NCI-H748 (cell line): ENCODE results near the gene RBM43.
"Not testable (repeated sequence)": the region's sequence is repeated elsewhere in the genome, so short reads cannot be mapped to it uniquely, and the experiment has no call there.

Source experiments
- DNase-seq: peaks from one replicate; lab custom pipeline; 2025; ENCODE audit not compliant: unreplicated experiment; lab: John Stamatoyannopoulos, UW

RBM43 gene

DNA sequence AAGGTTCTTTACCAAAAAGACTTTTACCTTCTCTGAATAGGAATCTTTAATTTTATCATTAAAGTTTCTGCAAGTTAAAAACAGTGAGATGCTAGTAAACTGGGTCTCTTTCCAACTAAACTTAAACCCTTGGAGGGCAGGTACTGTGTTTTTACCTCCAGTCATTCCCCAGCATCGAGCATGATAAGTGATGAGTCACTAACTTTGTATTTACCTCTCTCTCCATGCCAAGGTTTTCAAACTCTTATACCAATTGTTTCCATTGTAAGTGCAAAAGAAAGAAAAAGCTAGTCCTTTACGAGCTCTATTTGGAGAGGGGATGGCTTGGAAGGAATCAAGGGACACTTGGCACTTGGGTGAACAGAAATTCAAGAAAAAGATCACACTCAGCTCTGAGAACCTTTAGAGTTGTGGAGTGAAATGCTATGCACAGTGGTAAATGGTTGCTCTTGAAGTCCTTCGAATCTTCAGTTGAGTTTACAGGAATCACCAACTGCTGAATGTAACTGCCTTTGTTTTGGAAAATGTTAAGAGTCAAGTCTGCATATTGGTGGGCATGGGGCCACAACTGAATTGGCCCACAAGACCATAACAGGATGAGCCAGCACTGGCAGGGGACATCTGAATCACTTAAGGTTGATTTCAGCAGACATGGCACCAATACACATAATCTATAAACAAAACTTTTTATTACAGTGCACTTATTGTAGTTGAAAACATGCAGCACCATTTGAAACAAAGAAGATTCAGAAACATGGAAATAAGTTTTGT lies 8.3 kb upstream of the RBM43 start:
- DNase-seq: no peak

DNA sequence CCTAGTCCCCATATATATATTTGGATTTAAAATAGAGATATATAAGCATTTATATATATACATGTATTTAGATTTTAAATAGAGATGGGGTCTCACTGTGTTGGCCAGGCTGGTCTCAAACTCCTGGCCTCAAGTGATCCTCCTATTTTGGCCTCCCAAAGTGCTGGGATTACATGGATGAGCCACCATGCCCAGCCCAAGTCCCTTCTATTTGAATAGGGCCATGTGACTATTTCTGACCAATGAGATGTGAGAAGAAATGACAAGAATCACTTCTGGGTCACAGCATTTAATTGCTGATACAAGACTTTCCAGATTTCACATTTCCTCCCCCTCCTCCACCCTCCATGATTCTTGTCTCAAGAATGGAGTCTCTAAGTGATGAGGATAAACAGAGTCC lies 6.4 kb upstream of the RBM43 start:
- no peak for DNase-seq

DNA sequence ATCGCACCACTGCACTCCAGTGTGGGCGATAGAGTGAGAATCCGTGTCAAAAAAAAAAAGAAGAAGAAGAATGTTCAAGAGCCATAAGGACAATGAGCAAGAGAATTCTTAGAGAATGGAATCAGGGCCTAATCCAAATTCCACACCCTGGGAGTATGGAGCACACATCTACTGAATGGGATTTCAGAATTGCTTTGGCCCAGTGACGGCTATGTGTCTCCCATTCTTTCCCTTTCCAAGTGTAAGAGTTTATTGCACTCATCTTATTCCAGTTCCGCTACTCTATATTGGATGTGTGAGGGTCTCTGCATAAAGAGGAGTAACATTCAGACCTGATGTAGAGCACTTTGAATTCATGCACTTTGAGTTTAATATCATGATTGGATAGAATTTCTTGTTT lies 5.9 kb upstream of the RBM43 start:
- no peak for DNase-seq

DNA sequence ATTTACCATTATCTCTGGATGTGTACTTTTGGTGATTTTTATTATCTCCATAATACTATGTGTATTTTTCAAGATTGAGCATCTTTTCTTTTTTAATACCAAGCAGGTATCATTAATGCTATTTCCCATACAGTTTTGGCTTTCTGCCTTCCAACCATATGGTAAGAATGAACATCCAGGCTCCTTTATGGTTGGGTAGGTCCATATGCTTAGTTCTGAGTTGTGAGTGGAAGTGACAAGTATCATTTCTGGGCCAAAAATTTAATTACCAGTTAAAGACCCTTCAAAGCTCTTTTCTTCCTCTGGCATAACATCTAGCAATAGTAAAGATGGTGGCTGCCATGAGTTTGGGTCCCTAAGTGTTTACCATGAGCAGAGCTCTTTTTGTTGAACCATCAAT lies 4.3 kb upstream of the RBM43 start:
- DNase-seq: no peak

DNA sequence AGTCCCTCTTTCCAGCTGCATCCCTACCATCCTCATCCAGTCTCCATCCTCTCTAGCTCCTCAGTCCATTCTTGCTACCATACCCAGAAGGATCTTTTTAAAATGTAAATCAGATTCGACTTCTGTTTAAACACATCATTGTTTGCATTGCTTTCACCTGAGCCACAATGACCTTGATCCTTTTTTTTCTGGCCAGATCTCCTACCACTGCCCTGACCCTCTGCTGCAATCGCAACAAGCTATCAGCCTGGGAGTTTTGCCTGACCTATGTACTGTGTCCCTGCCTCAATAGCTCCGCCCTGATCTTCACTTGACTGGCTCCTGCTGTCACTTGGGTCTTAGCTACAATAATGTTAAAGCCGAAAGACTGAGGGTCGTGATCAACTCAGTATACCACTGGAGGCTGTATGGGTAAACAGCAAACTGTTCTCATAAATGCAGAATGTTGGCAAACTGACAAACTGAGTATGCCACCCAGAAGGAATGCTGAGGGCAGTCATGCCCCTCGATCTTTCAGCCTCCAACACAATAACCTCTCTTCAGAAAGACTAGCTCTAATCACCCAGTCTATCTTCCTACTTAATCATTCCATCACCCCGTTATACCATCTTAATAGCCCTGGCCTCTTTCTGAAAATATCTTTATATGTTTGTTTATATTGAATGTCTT lies 2.6 kb upstream of the RBM43 start:
- no peak for DNase-seq

DNA sequence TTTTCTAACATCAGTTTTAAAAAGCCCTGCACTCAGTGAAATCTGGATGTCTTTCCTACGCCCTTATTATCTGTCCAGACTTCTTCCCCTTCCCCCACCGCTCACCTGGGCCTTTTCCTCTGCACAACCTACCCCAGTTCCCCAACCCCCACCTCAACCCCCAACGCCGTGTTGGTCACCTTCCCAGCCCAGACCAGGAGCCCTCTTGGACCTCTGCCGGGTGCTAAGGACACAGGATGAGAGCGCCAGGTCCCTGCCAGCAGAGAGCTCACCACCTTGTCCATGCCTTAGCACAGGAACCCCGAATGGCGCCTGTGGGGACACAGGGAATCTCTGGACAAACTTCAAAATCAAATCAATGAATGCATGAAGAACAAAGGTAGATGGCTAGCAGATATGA lies 966 bp upstream of the RBM43 start:
- no peak for DNase-seq

DNA sequence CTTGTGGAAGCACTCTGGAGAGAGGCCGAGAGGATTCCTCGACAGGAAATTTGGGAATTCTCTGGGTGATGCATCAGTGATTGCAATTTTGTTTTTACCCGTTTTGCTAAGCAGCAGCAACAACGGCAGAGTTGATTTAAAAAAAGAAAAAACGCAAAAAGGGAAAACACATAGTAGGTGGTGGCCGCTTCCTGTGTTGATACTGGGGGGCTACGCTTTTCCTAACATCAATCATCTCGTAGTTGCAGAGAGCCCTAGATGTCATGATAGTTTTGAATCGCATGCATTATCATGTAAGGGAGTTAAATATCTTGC lies 271 bp upstream of the RBM43 start:
- DNase-seq: no peak

DNA sequence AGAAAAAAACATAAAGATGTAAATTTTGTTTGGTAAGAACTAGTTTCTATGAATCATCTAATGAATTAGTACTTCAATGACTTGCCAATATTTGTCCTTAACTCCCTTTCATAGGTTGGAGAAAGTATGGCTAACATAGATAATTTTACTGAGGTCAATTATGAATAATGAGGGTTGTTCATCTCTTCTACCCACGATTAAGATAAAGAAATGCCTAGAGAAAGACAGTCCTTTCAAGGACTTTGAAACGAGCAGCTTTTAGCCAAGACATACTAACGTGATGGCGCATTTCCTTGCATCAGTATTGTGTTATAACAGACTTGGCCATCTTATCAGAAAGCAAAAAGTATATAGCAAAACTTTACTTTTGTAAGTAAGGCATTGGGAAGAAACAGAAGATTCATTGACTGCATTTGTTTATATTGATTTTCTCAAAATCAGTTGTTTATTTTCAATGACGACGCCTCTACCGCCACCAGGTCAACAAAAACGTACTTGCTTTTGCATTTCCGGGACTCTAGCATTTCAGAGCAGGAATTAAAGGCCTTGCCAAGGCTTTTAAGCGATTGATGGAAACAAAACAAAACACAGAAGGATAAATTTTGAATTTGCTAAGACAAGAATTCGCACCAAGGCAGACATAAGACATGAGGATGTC lies 961 bp downstream of the RBM43 start:
- no peak for DNase-seq

DNA sequence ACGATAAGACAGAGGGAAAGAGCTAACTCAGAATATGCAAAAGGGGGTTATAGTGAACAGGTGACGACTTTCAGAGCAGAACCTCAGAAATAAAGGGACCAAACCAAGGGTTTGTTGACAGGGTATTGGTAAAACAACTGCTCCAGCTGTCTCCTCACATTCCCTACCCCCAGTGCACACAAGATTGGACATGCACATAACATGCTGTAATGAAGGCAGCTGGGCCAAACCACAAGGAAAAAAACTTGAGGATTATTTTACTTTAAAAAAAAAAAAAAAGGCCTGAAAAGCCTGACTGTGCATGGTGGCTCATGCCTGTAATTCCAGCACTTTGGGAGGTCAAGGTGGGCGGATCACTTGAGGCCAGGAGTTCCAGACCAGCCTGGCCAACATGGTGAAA lies 3.5 kb downstream of the RBM43 start:
- no peak for DNase-seq

DNA sequence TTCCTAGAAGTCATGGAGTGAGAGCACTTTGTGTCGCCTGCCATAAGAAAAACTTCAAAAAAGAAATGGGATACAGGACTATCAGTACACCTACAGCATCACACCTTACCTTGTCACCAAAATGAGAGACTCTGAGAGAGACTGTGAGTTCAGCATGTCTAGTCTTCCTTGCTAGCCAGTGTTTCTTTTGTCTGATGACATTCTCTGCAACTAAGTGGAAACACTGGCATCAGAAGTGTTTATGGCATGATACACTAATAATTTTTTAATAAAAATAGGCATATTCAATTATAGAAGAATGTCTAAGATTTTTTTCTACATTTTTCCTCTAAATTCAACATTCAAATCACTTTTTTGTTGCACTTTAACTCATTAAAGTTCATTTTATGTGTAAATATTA lies 9.0 kb downstream of the RBM43 start:
- no peak for DNase-seq

DNA sequence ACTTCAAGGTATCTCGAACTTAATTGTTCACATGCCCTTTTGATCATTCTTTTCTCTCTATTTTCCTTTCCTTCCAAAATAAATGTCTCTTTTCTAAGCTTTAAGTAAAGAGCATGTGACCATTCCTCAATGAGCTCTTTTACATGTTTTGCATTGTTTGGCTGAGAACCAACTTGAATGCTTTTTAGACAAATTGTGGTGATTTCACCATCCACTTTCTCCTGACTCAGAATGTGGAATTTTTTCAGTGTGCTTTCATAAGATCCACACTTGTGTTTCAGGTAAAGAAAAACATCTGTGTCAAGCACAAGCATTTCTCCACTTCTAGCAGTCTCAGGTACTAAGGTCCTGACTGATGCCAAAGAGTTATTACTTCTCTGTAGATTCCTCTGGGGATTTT lies 10.7 kb downstream of the RBM43 start:
- DNase-seq: no peak

DNA sequence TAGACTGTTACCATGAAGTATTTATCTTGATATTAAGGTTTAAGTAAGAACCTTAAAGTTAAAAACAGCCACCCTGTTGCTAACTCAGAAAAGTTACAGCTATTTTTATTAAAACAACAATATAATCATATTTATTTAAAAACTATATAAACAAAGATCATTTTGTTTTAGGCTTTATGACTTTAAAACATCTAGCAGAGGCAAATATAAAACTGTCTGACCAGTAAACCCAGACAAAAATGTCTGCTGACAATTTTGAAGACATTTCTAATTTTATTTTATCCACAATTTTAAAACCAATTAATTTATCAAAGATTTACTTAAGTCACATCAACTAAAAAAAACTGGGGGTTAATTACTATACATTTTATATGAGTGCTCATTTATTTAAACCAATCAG lies 14.2 kb downstream of the RBM43 start:
- DNase-seq: no peak

DNA sequence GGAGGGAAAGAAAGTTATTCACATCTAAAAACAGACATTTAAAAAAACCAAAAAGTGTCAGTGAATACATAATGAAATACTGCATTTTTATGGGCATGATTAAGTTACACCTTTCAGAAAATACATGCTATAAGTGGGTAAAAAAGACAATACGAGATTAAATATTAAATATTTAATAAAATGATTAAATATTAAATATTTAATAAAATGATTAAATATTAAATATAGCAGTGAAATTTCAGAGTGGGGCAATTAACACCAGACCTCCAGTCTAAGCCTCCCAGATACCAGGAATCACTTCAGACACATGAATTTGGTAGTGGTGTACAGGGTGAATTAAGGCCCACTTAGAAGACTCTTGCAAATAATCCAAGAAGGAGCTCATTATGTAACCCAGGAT lies 15.5 kb downstream of the RBM43 start:
- no peak for DNase-seq

DNA sequence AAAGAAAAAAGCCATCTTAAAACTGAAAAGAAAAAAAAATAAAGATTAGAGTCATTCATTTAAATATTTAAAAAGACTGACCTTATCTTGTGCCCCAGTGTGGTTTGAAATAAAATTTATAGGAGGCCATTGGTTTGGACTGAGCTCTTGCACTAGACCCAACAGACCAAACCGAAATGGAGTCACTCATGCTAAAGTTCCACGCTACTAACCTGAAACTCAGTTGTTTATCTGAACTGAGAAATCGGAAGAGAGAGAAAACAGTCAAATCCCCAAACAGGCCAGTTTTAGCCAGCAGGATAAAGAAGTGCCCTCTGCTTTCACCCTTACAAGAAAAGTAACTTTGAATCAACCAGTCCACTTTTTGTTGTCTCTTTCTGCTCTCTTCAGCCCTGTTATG lies 18.2 kb downstream of the RBM43 start:
- no peak for DNase-seq

DNA sequence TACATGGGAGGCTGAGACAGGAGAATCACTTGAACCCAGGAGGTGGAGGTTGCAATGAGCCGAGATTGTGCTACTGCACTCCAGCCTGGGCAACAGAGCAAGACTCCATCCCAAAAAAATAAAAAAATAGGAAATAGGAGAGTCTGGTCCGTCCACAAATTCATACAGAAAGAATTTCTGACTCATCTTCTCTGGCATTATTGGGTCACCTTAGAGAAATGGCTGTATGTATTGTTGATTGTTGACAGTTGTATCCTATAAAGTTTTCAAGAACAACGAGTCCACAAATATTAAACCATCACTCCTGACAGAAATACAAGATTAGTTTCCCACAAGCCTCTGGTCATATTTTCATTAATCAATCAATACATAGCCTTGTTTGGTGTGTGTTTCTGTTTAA lies 20.4 kb downstream of the RBM43 start:
- DNase-seq: no peak

DNA sequence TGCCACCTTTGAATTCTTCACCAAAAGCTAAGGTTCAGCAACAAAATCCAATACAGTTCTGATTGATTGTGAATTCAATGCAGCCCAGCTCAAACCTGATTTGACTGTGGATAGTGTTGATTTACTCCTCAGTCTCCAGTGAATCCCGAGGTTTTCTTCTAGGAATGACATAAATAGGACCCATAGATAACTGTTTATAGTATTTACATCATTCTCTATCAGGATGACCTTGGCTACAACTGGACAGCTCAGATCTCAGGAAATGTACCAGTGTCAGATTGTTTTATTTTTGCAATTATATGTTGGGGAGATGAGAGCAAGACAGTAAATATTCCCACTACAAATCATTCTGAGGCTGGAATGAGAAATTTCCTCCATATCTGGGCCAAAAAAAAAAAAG lies 21.2 kb downstream of the RBM43 start:
- no peak for DNase-seq

DNA sequence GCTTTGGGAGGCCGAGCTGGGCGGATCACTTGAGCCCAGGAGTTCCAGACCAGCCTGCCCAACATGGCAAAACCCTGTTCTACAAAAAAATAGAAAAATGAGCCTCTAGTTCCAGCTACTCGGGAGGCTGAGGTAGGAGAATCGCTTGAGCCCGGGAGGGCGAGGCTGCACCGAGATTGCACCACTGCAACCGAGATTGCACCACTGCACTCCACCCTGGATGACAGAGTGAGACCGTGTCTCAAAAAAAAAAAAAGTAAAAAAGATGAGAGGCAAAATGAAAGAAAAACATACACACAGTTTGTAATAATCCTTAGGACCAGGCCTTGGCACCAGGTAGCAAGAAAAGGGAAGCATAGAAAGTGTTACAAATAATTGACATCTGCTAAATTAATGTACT lies 22.0 kb downstream of the RBM43 start:
- no peak for DNase-seq

DNA sequence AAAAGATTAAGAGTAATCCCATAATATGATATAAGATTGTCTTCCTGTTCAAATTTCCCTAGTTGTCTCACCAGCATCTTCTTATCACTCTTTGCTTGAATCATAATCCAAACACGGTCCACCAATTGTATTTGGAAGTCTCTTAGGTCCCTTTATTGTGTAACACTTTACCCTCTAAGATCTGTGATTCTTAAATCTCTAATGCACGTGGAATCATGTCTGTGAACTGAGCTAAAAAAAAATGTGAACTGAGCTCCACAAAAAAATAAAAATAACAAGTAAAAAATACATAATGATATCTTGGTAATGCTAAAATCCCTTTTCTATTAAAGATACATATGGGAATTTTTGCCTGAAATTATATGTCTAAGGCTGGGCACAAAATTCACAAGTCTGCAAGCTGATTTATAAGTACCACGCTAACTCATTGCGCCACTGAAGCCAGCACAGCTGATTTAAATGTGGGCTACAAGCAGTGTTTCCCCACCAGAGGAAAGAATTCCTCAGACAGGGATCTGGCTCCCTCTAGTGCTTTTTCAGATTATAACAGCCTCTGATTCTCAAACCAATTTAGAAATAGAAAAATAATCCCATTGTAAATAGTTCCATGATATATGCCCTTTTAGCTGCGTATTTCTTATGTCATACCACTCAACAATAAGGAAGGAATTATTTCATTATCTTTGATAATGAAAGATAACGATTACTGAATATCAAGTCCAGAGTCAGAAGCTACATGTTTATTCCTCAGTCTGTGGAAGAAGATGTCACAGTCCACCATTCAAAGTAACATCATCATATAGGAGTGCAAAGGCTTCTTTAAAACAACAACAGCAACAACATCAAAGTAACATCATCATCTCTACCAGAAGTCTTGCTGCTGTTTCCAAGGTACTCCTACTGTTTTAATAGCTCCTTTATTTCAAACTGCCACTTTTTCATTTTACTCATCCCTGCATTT lies 22.9 kb downstream of the RBM43 start:
- DNase-seq: peak; percentile 78

DNA sequence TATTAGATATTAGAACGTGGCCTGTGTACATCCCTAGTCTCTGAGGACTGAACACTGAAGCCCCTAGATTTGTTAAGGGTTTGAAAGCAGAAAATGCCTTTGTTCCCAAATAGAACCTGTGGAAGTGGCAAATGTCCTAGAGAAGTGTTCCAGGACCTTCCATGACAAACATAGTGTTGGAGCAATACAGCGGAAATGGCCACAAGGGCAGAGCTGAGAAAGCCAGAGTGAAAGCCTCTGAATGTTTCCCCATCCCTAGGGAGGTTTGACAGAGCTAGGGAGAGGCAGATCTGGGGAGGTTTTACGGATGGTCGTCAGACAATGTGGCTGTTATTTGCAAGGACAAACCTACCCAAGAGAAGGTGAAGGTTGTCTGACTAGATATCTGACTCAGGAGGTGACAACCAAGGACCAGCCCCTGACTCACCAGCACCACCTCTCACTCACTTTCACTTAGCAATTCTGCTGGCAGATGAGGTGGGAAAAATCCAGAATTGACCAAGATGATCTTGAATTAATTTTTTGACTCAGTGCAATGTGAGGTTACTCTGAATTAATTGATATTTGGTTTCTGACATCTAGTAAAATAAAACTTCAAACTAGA lies 24.1 kb downstream of the RBM43 start:
- peak; percentile 31 for DNase-seq

DNA sequence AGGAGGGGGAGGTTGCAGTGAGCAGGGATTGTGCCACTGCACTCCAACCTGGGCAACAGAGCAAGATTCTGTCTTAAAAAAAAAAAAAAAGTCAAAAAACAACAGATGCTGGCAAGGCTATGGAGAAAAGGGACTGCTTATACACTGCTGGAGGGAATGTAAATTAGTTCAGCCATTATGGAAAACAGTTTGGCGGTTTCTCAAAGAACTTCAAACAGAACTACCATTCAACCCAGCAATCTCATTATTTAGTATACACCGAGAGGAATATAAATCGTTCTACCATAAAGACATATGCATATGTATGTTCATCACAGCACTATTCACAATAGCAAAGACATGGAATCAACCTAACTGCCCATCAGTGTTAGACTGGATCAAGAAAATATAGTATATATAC lies 27.9 kb downstream of the RBM43 start:
- DNase-seq: not testable (repeated sequence)

DNA sequence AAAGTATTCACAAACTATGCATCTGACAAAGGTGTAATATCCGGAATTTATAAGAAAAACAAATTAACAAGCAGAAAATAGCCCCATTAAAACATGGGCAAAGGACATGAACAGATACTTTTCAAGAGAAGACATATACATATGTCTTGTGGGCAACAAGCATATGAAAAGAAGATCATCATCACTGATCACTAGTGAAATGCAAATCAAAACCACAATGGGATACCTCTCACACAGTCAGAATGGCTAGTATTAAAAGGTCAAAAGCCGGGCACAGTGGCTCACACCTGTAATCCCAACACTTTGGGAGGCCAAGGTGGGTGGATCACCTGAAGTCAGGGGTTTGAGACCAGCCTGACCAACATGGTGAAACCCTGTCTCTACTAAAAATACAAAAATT lies 28.4 kb downstream of the RBM43 start:
- not testable (repeated sequence) for DNase-seq
